OCI-M1 (cell line): ENCODE measurements around the gene MYH11.
A peak's percentile ranks its signal among the peaks of the same experiment; 100 is the strongest.
"Not testable (repeated sequence)": the region's sequence is repeated elsewhere in the genome, so short reads cannot be mapped to it uniquely, and the experiment has no call there.

ENCODE experiments used
- DNase-seq: peaks from one replicate; lab custom pipeline; 2025; lab: John Stamatoyannopoulos, UW

The MYH11 gene

DNA sequence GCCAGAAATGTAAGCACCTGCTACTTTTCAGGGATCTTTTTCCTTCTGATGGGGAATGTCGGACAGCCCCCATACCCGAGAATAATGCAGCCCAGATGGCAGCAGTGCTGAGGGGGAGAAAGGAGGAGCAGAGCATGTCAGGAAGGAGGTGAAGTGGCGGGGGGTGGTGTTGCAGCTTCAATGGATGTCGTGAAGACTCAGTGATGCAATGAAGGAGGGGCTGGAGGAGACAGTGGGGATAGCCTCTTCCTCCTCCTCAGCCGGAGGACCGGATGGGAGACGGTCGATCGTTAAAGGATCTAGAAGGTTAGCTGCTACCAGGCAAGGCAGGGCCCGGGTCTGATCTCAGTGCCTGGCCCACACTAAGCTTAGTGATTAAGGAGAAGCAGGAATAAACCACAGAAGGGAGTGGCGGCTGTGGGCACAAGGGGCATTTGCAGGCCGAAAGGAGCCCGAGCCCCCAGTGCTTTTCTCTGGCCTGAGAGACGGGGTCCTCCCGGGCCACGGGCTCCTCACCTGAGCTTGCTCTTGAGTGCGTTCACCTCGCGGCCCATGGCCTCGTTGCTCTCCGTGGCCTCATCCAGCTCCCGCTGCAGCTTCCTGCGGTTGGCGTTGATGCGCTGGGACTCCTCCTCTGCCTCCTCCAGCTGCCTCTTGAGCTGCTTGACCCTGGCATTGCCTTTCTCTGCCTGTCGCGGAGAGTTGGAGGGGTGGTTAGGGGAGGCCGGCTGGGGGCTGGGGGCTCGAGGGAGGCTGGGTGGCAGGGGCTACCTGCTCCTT, 142.2 kb downstream of the MYH11 start:
- DNase-seq = no peak

- DNase-seq = no peak
Observed at GRCh38 chr16:15708997-15709396, 147.8 kb downstream of the MYH11 start.

- no peak for DNase-seq
Observed at GRCh38 chr16:15708096-15708495, 148.7 kb downstream of the MYH11 start.

DNA sequence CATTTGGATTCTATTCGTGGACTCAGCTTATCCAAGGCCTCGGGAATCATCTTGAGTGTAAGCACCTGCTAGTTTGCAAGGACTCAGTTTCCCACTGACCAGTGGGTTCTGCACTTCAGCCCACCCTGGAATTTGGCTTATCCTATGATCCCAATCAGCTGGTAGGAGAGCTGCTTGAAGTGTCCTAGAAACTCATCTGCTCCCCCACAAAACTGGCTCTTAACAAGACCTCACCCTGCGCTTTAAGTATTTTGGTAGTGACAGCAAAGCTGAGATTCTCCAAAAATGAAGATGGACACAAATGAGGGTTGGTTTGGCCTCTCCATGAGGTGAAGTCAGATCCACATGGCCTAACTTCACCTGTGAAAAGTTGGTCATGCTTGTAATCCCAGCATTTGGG, 149.5 kb downstream of the MYH11 start:
- no peak for DNase-seq

GRCh38 chr16:15705064-15705565, 151.7 kb downstream of the MYH11 start:
- no peak for DNase-seq

DNA sequence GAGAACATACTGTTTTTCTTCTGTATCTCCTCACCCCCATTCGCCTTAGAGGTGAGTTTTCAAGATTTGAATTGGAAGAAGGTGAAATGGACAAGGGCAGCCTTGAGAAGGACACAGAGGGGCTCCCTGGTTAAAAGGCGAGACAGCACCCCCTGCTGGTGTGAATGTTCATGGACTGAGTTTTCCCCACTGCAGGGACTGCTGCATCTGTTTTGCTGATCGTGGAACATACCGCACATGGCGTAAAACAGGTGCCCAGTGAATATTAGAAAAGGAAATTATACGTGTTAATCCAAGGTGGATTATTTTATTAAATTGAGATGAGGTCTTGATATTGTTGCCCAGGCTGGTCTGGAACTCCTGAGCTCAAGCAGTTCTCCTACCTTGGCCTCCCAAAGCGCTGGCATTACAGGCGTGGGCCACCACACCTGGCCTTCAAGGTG, 152.3 kb downstream of the MYH11 start:
- DNase-seq = peak; percentile 80

- DNase-seq = no peak
Observed at GRCh38 chr16:15703029-15703736, 153.6 kb downstream of the MYH11 start.

GRCh38 chr16:15701975-15702970, 154.6 kb downstream of the MYH11 start:
- DNase-seq = no peak

- no peak for DNase-seq
Observed at GRCh38 chr16:15701367-15701766, 155.5 kb downstream of the MYH11 start.

DNA sequence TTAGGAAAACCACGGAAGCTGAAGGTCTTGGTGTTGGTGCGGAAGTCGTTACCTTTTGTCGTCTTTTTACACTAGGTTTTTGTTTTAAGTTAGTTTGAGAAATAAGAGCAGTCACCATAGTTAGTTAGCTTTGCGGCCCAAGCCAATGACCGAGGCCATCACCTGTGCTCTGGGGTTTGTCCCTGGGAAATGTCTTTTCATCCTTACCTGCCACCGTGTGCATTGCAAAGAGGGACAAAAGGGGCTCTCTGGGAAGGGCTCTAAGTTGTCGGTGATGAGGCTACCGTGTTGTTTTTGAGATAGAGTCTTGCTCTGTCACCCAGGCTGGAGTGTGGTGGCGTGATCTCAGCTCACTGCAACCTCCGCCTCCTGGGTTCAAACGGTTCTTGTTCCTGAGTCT, 157.0 kb downstream of the MYH11 start:
- no peak for DNase-seq

DNA sequence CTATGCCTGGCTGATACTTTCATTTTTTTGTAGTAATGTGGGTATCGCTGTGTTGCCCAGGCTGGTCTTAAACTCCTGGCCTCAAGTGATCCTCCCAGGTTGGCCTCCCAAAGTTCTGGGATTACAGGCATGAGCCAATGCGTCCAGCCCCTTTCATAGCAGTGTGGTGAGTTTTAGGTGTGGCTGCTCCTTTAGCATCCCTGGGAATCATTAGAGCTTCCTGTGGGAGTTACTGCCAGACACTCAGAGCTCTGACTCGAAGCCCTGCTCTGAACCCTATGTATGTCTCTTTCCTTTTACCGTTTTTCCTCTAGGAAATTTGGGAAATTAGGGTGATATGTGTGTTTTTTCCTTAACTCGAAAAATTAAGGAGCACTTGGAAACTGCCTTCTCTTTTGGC, 162.3 kb downstream of the MYH11 start:
- DNase-seq = no peak

- not testable (repeated sequence) for DNase-seq
Observed at GRCh38 chr16:15692508-15692907, 164.3 kb downstream of the MYH11 start.

- no peak for DNase-seq
Observed at GRCh38 chr16:15691046-15691445, 165.8 kb downstream of the MYH11 start.

GRCh38 chr16:15690296-15690695, 166.5 kb downstream of the MYH11 start:
- DNase-seq = no peak

DNA sequence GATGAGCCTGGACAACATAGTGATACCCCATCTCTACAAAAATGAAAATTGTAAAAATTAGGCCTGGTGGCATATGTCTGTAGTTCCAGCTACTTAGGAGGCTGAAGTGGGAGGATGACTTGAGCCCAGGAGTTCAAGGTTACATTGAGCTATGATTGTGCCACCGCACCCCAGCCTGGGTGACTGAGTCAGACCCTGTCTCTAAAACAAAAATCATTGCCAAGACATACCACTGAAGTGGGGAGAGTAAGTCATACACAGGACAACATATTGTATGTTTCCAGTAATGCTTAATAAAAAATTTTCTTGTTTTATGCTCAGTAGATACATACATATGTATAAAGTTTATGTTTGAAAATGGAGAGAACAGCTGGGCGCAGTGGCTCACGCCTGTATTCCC, 167.5 kb downstream of the MYH11 start:
- no peak for DNase-seq

GRCh38 chr16:15686287-15686686, 170.5 kb downstream of the MYH11 start:
- DNase-seq = no peak

- DNase-seq = peak; percentile 89
Observed at GRCh38 chr16:15682105-15682570, 174.7 kb downstream of the MYH11 start.

- no peak for DNase-seq
Observed at GRCh38 chr16:15677447-15677846, 179.4 kb downstream of the MYH11 start.

DNA sequence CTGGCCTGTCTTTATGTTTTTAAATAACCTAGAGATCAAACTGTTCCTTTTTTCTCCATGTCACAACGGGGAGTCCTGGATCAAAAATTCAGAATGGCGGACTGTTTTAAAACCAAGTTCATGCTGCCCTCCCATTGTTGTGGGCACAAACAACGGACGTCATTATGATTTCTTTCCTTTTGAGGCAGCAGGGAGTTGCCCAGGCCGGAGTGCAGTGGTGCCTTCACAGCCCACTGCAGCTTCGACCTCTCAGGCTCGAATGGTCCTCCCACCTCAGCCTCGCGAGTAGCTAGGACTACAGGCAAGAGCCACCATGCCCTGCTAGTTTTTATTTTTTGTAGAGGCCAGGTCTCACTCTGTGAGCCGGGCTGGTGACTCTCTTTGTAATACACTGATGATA, 180.3 kb downstream of the MYH11 start:
- no peak for DNase-seq

GRCh38 chr16:15674571-15674970, 182.3 kb downstream of the MYH11 start:
- no peak for DNase-seq

DNA sequence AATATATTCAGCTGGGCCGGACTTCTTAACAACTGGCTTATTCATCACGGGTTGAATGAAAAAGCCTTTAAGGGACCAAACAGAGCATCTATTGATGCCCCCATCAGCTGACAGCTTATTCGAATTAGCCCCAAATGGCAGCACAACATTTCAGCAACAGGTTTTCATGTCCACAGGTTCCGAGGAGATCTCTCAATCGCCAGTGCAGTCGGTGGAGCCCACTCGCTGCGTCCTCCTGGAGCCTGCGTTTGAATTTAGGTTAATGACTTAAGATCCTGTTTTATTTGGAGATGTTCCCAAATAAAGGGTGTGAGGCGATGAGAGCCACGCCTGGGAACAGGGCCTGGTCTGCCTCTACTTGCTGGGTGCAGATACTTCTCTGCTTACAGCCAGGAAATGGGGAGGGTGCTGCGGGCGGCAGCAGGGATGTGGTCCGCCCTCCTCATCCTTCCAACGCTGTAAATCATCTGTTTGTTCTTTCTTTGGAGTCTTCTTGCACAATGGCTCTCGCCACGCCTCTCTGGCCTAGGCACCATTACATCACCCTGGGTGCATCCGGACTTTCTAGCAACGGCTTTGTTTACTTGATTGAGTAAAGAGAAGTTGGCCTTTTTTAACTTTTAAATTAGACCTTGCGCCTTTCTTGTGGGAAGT, 184.2 kb downstream of the MYH11 start:
- DNase-seq = no peak
